ENCODE data around the gene ENPP3.

DNA sequence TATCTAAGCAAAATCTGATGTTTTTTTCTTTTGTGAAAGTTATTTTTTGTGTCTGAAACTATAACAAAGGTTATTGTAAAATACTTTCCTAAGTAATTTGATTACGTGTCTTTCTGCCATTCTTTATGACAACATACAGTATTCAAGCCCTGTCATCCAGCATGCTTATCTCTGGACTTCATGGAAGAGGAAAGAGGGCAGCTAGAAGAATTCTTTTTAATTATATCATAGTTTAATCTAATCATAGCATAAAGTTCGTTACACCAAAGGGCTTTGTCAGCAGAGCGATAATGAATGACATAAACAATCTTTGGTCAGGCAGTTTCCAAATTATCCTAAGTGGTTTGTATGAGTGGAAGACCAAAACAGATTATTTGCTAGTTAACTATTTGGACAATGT, 3.5 kb downstream of the ENPP3 start:
- TF ChIP-seq, protein P1, sequence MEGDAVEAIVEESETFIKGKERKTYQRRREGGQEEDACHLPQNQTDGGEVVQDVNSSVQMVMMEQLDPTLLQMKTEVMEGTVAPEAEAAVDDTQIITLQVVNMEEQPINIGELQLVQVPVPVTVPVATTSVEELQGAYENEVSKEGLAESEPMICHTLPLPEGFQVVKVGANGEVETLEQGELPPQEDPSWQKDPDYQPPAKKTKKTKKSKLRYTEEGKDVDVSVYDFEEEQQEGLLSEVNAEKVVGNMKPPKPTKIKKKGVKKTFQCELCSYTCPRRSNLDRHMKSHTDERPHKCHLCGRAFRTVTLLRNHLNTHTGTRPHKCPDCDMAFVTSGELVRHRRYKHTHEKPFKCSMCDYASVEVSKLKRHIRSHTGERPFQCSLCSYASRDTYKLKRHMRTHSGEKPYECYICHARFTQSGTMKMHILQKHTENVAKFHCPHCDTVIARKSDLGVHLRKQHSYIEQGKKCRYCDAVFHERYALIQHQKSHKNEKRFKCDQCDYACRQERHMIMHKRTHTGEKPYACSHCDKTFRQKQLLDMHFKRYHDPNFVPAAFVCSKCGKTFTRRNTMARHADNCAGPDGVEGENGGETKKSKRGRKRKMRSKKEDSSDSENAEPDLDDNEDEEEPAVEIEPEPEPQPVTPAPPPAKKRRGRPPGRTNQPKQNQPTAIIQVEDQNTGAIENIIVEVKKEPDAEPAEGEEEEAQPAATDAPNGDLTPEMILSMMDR (tag by site-specific recombination; IDR thresholded peaks at IDR 0.05), result no peak
- TF ChIP-seq ZNF114 (tag by site-specific recombination; IDR thresholded peaks at IDR 0.05) (no peak), ZNF16 (tag by site-specific recombination; IDR thresholded peaks at IDR 0.05; ENCODE audit: low read depth) (no peak), ZIC2 (tag by site-specific recombination; IDR thresholded peaks at IDR 0.05) (no peak), ZSCAN30 (tag by site-specific recombination; IDR thresholded peaks at IDR 0.05) (no peak)
- TF ChIP-seq, protein P2, sequence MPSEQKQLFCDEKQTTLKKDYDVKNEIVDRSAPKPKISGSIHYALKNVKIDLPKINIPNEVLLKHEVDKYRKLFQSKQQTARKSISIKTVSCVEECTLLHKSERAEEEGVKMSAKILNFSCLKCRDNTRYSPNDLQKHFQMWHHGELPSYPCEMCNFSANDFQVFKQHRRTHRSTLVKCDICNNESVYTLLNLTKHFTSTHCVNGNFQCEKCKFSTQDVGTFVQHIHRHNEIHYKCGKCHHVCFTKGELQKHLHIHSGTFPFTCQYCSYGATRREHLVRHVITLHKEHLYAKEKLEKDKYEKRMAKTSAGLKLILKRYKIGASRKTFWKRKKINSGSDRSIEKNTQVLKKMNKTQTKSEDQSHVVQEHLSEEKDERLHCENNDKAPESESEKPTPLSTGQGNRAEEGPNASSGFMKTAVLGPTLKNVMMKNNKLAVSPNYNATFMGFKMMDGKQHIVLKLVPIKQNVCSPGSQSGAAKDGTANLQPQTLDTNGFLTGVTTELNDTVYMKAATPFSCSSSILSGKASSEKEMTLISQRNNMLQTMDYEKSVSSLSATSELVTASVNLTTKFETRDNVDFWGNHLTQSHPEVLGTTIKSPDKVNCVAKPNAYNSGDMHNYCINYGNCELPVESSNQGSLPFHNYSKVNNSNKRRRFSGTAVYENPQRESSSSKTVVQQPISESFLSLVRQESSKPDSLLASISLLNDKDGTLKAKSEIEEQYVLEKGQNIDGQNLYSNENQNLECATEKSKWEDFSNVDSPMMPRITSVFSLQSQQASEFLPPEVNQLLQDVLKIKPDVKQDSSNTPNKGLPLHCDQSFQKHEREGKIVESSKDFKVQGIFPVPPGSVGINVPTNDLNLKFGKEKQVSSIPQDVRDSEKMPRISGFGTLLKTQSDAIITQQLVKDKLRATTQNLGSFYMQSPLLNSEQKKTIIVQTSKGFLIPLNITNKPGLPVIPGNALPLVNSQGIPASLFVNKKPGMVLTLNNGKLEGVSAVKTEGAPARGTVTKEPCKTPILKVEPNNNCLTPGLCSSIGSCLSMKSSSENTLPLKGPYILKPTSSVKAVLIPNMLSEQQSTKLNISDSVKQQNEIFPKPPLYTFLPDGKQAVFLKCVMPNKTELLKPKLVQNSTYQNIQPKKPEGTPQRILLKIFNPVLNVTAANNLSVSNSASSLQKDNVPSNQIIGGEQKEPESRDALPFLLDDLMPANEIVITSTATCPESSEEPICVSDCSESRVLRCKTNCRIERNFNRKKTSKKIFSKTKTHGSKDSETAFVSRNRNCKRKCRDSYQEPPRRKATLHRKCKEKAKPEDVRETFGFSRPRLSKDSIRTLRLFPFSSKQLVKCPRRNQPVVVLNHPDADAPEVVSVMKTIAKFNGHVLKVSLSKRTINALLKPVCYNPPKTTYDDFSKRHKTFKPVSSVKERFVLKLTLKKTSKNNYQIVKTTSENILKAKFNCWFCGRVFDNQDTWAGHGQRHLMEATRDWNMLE (tag by site-specific recombination; conservative IDR thresholded peaks at IDR 0.05; ENCODE audit: low read depth), result no peak
- TF ChIP-seq, protein P3, sequence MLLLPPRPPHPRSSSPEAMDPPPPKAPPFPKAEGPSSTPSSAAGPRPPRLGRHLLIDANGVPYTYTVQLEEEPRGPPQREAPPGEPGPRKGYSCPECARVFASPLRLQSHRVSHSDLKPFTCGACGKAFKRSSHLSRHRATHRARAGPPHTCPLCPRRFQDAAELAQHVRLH (tag by site-specific recombination; IDR thresholded peaks at IDR 0.05), result no peak
